Activated CD4-positive, alpha-beta T cell treated with anti-CD3 and anti-CD28 coated beads, Interleukin-2, amount 10 ng/mL, durations not matched to agents 7 days and 5 days (primary cell): ENCODE data around the gene MFSD6. TPM values are rescaled to one million over a fixed set of nuclear protein-coding genes. Genes with fewer than 3 reads are reported as not detected.
A peak's percentile ranks its signal among the peaks of the same experiment; 100 is the strongest.
"Not testable (repeated sequence)": the region's sequence is repeated elsewhere in the genome, so short reads cannot be mapped to it uniquely, and the experiment has no call there.

Experiments used
- CTCF ChIA-PET: fragments of 350-600 bp; sonication (Branson Sonifier 250); formaldehyde crosslinking; loops from one replicate; lab custom pipeline; 2021; ENCODE audit warnings: antibody characterized with exemption; lab: Charles Lee
- POLR2A ChIA-PET: fragments of 350-600 bp; sonication (Branson Sonifier 250); formaldehyde crosslinking; loops from one replicate; lab custom pipeline; 2021; ENCODE audit warnings: antibody characterized with exemption; lab: Charles Lee
- DNase-seq: peaks from one replicate; pipeline ENCODE4 v3.0.0-alpha.2; 2020
- H3K27ac Mint-ChIP-seq: one replicate; pipeline ENCODE4 v1.8.0; 2021; ENCODE audit warnings: mild to moderate bottlenecking, moderate library complexity, mixed read lengths
- H3K27me3 Mint-ChIP-seq: one replicate; pipeline ENCODE4 v1.8.0; 2021; ENCODE audit warnings: mixed read lengths
- H3K36me3 Mint-ChIP-seq: one replicate; pipeline ENCODE4 v1.8.0; 2021; ENCODE audit warnings: low read depth, mixed read lengths
- H3K4me1 Mint-ChIP-seq: one replicate; pipeline ENCODE4 v1.8.0; 2021; ENCODE audit warnings: mixed read lengths
- H3K4me3 Mint-ChIP-seq: one replicate; pipeline ENCODE4 v1.8.0; 2021; ENCODE audit warnings: mild to moderate bottlenecking, moderate library complexity, mixed read lengths
- H3K9me3 Mint-ChIP-seq: one replicate; pipeline ENCODE4 v1.8.0; 2021; ENCODE audit warnings: mixed read lengths
- total RNA-seq, 2 experiments: library from RNA; stranded (reverse); gene quantifications; one replicate each; pipeline ENCODE4 v1.2.3, GENCODE V29; 2021

Gene MFSD6
- total RNA-seq, 2 experiments from 2014 or later, result 42.3 to 42.8 TPM

GRCh38 chr2:190501231-190501630 is 93.1 kb downstream of the MFSD6 start:
- ChIA-PET POLR2A (no interaction called here), CTCF (no interaction called here)
- Mint-ChIP-seq H3K4me1 (no peaks in the 10 kb centered on the region), H3K27me3 (no peaks in the 10 kb centered on the region), H3K27ac (no peak overlapping the region), H3K36me3 (peaks cover 55% of the 10 kb centered on the region), H3K9me3 (no peaks in the 10 kb centered on the region), H3K4me3 (no peak overlapping the region)
- DNase-seq, result no peak

GRCh38 chr2:190501702-190502407 is 93.7 kb downstream of the MFSD6 start:
- Mint-ChIP-seq H3K36me3 (peaks cover 54% of the 10 kb centered on the region), H3K27me3 (no peaks in the 10 kb centered on the region), H3K4me1 (no peaks in the 10 kb centered on the region), H3K9me3 (no peaks in the 10 kb centered on the region), H3K4me3 (no peak overlapping the region), H3K27ac (peak overlapping the region; percentile 50)
- ChIA-PET POLR2A (interaction anchor here (0.6 kb wide), 1 partner anchor 188 kb away, joined by 3 read pairs; no protein-coding TSS in a partner anchor), CTCF (interaction anchor here (1.1 kb wide), 1 partner anchor 31 kb away, joined by 3 read pairs; no protein-coding TSS in a partner anchor)
- no peak for DNase-seq

GRCh38 chr2:190503088-190503487 is 94.9 kb downstream of the MFSD6 start:
- ChIA-PET CTCF (interaction anchor here (1.1 kb wide), 1 partner anchor 32 kb away, joined by 3 read pairs; no protein-coding TSS in a partner anchor), POLR2A (no interaction called here)
- no peaks in the 10 kb centered on the region for H3K4me1 Mint-ChIP-seq
- no peak for DNase-seq
- H3K36me3 Mint-ChIP-seq, result peaks cover 53% of the 10 kb centered on the region
- H3K27ac Mint-ChIP-seq, result peak overlapping the region; percentile 46
- H3K27me3 Mint-ChIP-seq, result no peaks in the 10 kb centered on the region
- no peaks in the 10 kb centered on the region for H3K9me3 Mint-ChIP-seq
- H3K4me3 Mint-ChIP-seq, result no peak overlapping the region

- no peaks in the 10 kb centered on the region for H3K9me3 Mint-ChIP-seq
- no peaks in the 10 kb centered on the region for H3K27me3 Mint-ChIP-seq
- CTCF ChIA-PET, result no interaction called here
- H3K36me3 Mint-ChIP-seq, result peaks cover 49% of the 10 kb centered on the region
- no peak overlapping the region for H3K27ac Mint-ChIP-seq
- H3K4me3 Mint-ChIP-seq, result no peak overlapping the region
- no peaks in the 10 kb centered on the region for H3K4me1 Mint-ChIP-seq
- POLR2A ChIA-PET, result no interaction called here
- no peak for DNase-seq
Measured at GRCh38 chr2:190504912-190505311, 96.8 kb downstream of the MFSD6 start.

GRCh38 chr2:190505696-190506095 is 97.5 kb downstream of the MFSD6 start:
- Mint-ChIP-seq H3K27me3 (no peaks in the 10 kb centered on the region), H3K36me3 (peaks cover 47% of the 10 kb centered on the region), H3K9me3 (no peaks in the 10 kb centered on the region), H3K4me3 (no peak overlapping the region), H3K27ac (no peak overlapping the region), H3K4me1 (no peaks in the 10 kb centered on the region)
- no peak for DNase-seq
- CTCF ChIA-PET, result interaction anchor here (0.6 kb wide), 1 partner anchor 8 kb away, joined by 3 read pairs; no protein-coding TSS in a partner anchor
- POLR2A ChIA-PET, result no interaction called here

GRCh38 chr2:190506666-190507065 is 98.5 kb downstream of the MFSD6 start:
- Mint-ChIP-seq H3K4me3 (no peak overlapping the region), H3K4me1 (no peaks in the 10 kb centered on the region), H3K27ac (no peak overlapping the region), H3K36me3 (peaks cover 46% of the 10 kb centered on the region), H3K27me3 (no peaks in the 10 kb centered on the region), H3K9me3 (no peaks in the 10 kb centered on the region)
- CTCF ChIA-PET, result no interaction called here
- no peak for DNase-seq
- POLR2A ChIA-PET, result no interaction called here

- POLR2A ChIA-PET, result no interaction called here
- Mint-ChIP-seq H3K4me1 (no peaks in the 10 kb centered on the region), H3K27me3 (no peaks in the 10 kb centered on the region), H3K9me3 (no peaks in the 10 kb centered on the region), H3K27ac (no peak overlapping the region), H3K4me3 (no peak overlapping the region), H3K36me3 (peaks cover 46% of the 10 kb centered on the region)
- DNase-seq, result no peak
- CTCF ChIA-PET, result no interaction called here
Measured at GRCh38 chr2:190507135-190507534, 99.0 kb downstream of the MFSD6 start.

- POLR2A ChIA-PET, DNase-seq, H3K27me3 Mint-ChIP-seq, H3K9me3 Mint-ChIP-seq, H3K4me1 Mint-ChIP-seq, H3K4me3 Mint-ChIP-seq, H3K27ac Mint-ChIP-seq, CTCF ChIA-PET: not testable (repeated sequence)
- peaks cover 50% of the 10 kb centered on the region for H3K36me3 Mint-ChIP-seq
Measured at GRCh38 chr2:190509895-190510294, 101.7 kb downstream of the MFSD6 start.

- no peaks in the 10 kb centered on the region for H3K27me3 Mint-ChIP-seq
- H3K27ac Mint-ChIP-seq, result no peak overlapping the region
- no peak overlapping the region for H3K4me3 Mint-ChIP-seq
- H3K36me3 Mint-ChIP-seq, result peaks cover 52% of the 10 kb centered on the region
- peaks cover 18% of the 10 kb centered on the region for H3K4me1 Mint-ChIP-seq
- H3K9me3 Mint-ChIP-seq, result no peaks in the 10 kb centered on the region
- ChIA-PET POLR2A (no interaction called here), CTCF (no interaction called here)
- DNase-seq, result no peak
Measured at GRCh38 chr2:190511104-190511503, 102.9 kb downstream of the MFSD6 start.

GRCh38 chr2:190512539-190513095 is 104.5 kb downstream of the MFSD6 start:
- CTCF ChIA-PET, result no interaction called here
- DNase-seq, result no peak
- H3K9me3 Mint-ChIP-seq, result no peaks in the 10 kb centered on the region
- peaks cover 53% of the 10 kb centered on the region for H3K36me3 Mint-ChIP-seq
- no peak overlapping the region for H3K27ac Mint-ChIP-seq
- H3K27me3 Mint-ChIP-seq, result no peaks in the 10 kb centered on the region
- POLR2A ChIA-PET, result no interaction called here
- H3K4me1 Mint-ChIP-seq, result peaks cover 28% of the 10 kb centered on the region
- no peak overlapping the region for H3K4me3 Mint-ChIP-seq

GRCh38 chr2:190513877-190514276 is 105.7 kb downstream of the MFSD6 start:
- no peaks in the 10 kb centered on the region for H3K9me3 Mint-ChIP-seq
- H3K4me3 Mint-ChIP-seq, result no peak overlapping the region
- ChIA-PET CTCF (interaction anchor here (0.6 to 1.3 kb wide), 3 partner anchors 8 to 255 kb away, joined by 3 read pairs; no protein-coding TSS in a partner anchor), POLR2A (no interaction called here)
- H3K36me3 Mint-ChIP-seq, result peaks cover 60% of the 10 kb centered on the region
- no peak overlapping the region for H3K27ac Mint-ChIP-seq
- no peaks in the 10 kb centered on the region for H3K27me3 Mint-ChIP-seq
- no peak for DNase-seq
- peaks cover 29% of the 10 kb centered on the region for H3K4me1 Mint-ChIP-seq

GRCh38 chr2:190514676-190515075 is 106.5 kb downstream of the MFSD6 start:
- ChIA-PET CTCF (interaction anchor here (0.7 to 1.3 kb wide), 3 partner anchors 9 to 20 kb away, joined by 3 read pairs; no protein-coding TSS in a partner anchor), POLR2A (no interaction called here)
- H3K27me3 Mint-ChIP-seq, result no peaks in the 10 kb centered on the region
- H3K36me3 Mint-ChIP-seq, result peaks cover 60% of the 10 kb centered on the region
- H3K4me1 Mint-ChIP-seq, result peaks cover 33% of the 10 kb centered on the region
- H3K4me3 Mint-ChIP-seq, result no peak overlapping the region
- no peaks in the 10 kb centered on the region for H3K9me3 Mint-ChIP-seq
- H3K27ac Mint-ChIP-seq, result no peak overlapping the region
- no peak for DNase-seq

- no peaks in the 10 kb centered on the region for H3K27me3 Mint-ChIP-seq
- DNase-seq, result no peak
- ChIA-PET CTCF (interaction anchor here (0.6 kb wide), 1 partner anchor 734 kb away, joined by 3 read pairs; no protein-coding TSS in a partner anchor), POLR2A (no interaction called here)
- H3K9me3 Mint-ChIP-seq, result no peaks in the 10 kb centered on the region
- H3K27ac Mint-ChIP-seq, result peak overlapping the region; percentile 76
- peaks cover 61% of the 10 kb centered on the region for H3K36me3 Mint-ChIP-seq
- peak overlapping the region; percentile 0 for H3K4me3 Mint-ChIP-seq
- peaks cover 43% of the 10 kb centered on the region for H3K4me1 Mint-ChIP-seq
Measured at GRCh38 chr2:190515687-190516086, 107.5 kb downstream of the MFSD6 start.
